GM12878 (cell line): ENCODE results near the gene SELENOP. TPM values are rescaled to one million over a fixed set of nuclear protein-coding genes. Genes with fewer than 3 reads are reported as not detected.
"Not testable (repeated sequence)": the region's sequence is repeated elsewhere in the genome, so short reads cannot be mapped to it uniquely, and the experiment has no call there.

ENCODE experiments used
- ATAC-seq: fragments of 200-7000 bp; cut with Tn5 transposase; 3 replicates; pipeline ENCODE4 v1.9.1; 2020; ENCODE audit warnings: mild to moderate bottlenecking, moderate library complexity
- BruUV-seq: library from RNA; stranded (reverse); fragments of 400-500 nt; replicated peaks from 2 replicates; lab custom pipeline; 2021; lab: Mats Ljungman, UMichigan
- CTCF ChIA-PET: fragments of 300-600 bp; sonication (Branson Sonifier 250); formaldehyde crosslinking; extraction: SDS; loops from one replicate; lab custom pipeline; 2021; ENCODE audit warnings: inconsistent platforms; lab: Yijun Ruan, JAX
- POLR2A ChIA-PET: fragments of 350-600 bp; formaldehyde crosslinking; extraction: SDS; loops from one replicate; lab custom pipeline; 2021; ENCODE audit warnings: inconsistent platforms; lab: Charles Lee
- RAD21 ChIA-PET: fragments of 300-600 bp; sonication (Branson Sonifier 250); formaldehyde crosslinking; loops from one replicate; lab custom pipeline; 2023; ENCODE audit warnings: antibody characterized with exemption; ENCODE audit not compliant: unreplicated experiment; lab: Charles Lee
- SMC1A ChIA-PET: fragments of 300-600 bp; sonication (Branson Sonifier 250); formaldehyde crosslinking; loops from one replicate; lab custom pipeline; 2023; ENCODE audit not compliant: unreplicated experiment, uncharacterized antibody; lab: Charles Lee
- DNase-seq: peaks from one replicate; pipeline ENCODE4 v3.0.0-alpha.2; 2011; ENCODE audit warnings: low read depth, low spot score
- FAIRE-seq: peaks from 3 replicates; lab custom pipeline; 2011; peaks lifted over from hg19 to GRCh38; lab: Jason Lieb, UNC
- H2AFZ ChIP-seq: 2 replicates; pipeline ENCODE4 v1.6.0; 2011; ENCODE audit warnings: low read depth, low read length, control low read depth; ENCODE audit not compliant: control insufficient read depth
- H3K27ac ChIP-seq: 2 replicates; pipeline ENCODE4 v1.5.1; 2011; ENCODE audit warnings: control low read depth; ENCODE audit not compliant: control insufficient read depth, insufficient read depth
- H3K27me3 ChIP-seq, 2 experiments: replicated peaks in 1 of 2; 2 replicates each; pipeline versions ENCODE4 v1.6.0 to v1.6.1; 2011; ENCODE audit warnings: low read length in 1 of 2; ENCODE audit not compliant: control insufficient read depth in 2 of 2, insufficient read depth in 2 of 2
- H3K36me3 ChIP-seq, 2 experiments: 2 replicates each; pipeline ENCODE4 v1.5.1; 2011; ENCODE audit warnings: low read length in 1 of 2; ENCODE audit not compliant: control insufficient read depth in 2 of 2, insufficient read depth in 2 of 2
- H3K4me1 ChIP-seq: 2 replicates; pipeline ENCODE4 v1.6.1; 2011; ENCODE audit warnings: mild to moderate bottlenecking, low read length, moderate library complexity, mixed read lengths; ENCODE audit not compliant: control insufficient read depth, insufficient read depth
- H3K4me2 ChIP-seq: 2 replicates; pipeline ENCODE4 v1.6.0; 2011; ENCODE audit warnings: control low read depth; ENCODE audit not compliant: control insufficient read depth, insufficient read depth
- H3K4me3 ChIP-seq: fragments of 200-600 bp; sonication (generic); 2 replicates; pipeline ENCODE4 v1.5.1; 2016
- H3K79me2 ChIP-seq: 2 replicates; pipeline ENCODE4 v1.6.0; 2011; ENCODE audit warnings: low read length; ENCODE audit not compliant: control insufficient read depth, insufficient read depth
- H3K9ac ChIP-seq: 2 replicates; pipeline ENCODE4 v1.8.0; 2011; ENCODE audit warnings: low read length, control low read depth, mixed read lengths; ENCODE audit not compliant: control insufficient read depth, insufficient read depth
- H3K9me3 ChIP-seq: replicated peaks from 3 replicates; pipeline ENCODE4 v1.5.1; 2011; ENCODE audit warnings: mild to moderate bottlenecking, low read length; ENCODE audit not compliant: control insufficient read depth, insufficient read depth
- H4K20me1 ChIP-seq: 2 replicates; pipeline ENCODE4 v1.6.0; 2011; ENCODE audit not compliant: control insufficient read depth, insufficient read depth
- WGBS: methylation state at CpG from one replicate; pipeline ENCODE4 v1.1.6; 2016; ENCODE audit warnings: low lambda C conversion rate; ENCODE audit not compliant: insufficient replicate concordance, insufficient coverage; ENCODE audit errors: missing lambda C conversion rate; 5-methylcytosine and 5-hydroxymethylcytosine counted together
- in situ Hi-C: fragments of 300-500 bp; cut with MboI; formaldehyde crosslinking; loops from 9 replicates; pipeline ENCODE4 v1.14.3; 2018; ENCODE audit warnings: mixed read lengths
- intact Hi-C: fragments of 100-400 bp; cut with micrococcal nuclease; formaldehyde crosslinking; loops from one replicate; pipeline ENCODE4 v1.14.2; 2022; ENCODE audit not compliant: unreplicated experiment
- polyA plus RNA-seq, 11 experiments: library from polyadenylated mRNA; depleted of rRNA in 4 of 11; unstranded in 6 of 11; stranded (reverse) in 5 of 11; fragments of >200 nt; fragmentation: Nextera tagmentation in 4 of 11; fragmentation: Illumina TruSeq in 1 of 11; extraction: Ambion mirVana in 4 of 11; extraction: Trizol in 1 of 11; gene quantifications; 1 replicate in 1 of 11; 2 replicates in 10 of 11; pipeline versions ENCODE4 v1.2.1 to v1.2.3, GENCODE V29; 2011 to 2016; ENCODE audit warnings: inconsistent platforms in 2 of 11, missing spikeins in 2 of 11, low read depth in 1 of 11
- total RNA-seq, 4 experiments: library from RNA; depleted of rRNA in 3 of 4; stranded (reverse); fragments of >200 nt in 3 of 4; fragmentation: Illumina TruSeq in 1 of 4; extraction: Trizol in 1 of 4; gene quantifications; 2 replicates each; pipeline versions ENCODE4 v1.2.1 to v1.2.3, GENCODE V29; 2013 to 2021
- TF ChIP-seq, protein P1 (sequence below), 3 experiments: IDR thresholded peaks in 2 of 3; conservative IDR thresholded peaks in 1 of 3; 2 replicates each; pipeline ENCODE4 v1.5.1; 2011; ENCODE audit warnings: low read depth in 3 of 3, low read length in 3 of 3, mild to moderate bottlenecking in 3 of 3, control low read depth in 2 of 3, moderate library complexity in 2 of 3, inconsistent platforms in 1 of 3, mixed read lengths in 1 of 3; ENCODE audit not compliant: control insufficient read depth in 2 of 3, insufficient read depth in 1 of 3; ENCODE audit errors: extremely low read depth in 1 of 3

The SELENOP gene
- total and polyA plus RNA-seq, 10 of the 15 experiments (the other 5 are each of a cell fraction or from before 2014, with no cell fraction given): 0.08 to 5.1 (median 0.88) TPM; not detected in 3

DNA sequence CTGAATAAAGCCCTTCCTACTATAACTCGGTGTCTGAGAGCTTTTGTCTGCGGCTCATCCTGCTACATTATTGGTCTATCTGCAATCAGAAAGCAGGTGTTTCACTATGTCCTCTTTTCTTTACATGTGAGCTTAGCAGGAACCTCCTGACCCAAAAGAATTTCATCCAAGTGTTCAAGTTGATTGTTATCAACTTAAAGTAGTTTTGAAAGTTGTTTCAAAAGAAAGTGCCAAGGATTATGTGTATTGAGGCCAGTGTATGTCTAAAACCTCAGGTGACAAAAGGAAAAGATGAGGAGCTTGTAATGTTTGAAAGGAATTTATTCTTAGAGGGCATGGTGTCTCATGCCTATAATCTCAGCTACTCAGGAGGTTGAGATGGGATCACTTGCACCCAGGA lies 8.1 kb upstream of the SELENOP start:
- TF ChIP-seq, protein P1, sequence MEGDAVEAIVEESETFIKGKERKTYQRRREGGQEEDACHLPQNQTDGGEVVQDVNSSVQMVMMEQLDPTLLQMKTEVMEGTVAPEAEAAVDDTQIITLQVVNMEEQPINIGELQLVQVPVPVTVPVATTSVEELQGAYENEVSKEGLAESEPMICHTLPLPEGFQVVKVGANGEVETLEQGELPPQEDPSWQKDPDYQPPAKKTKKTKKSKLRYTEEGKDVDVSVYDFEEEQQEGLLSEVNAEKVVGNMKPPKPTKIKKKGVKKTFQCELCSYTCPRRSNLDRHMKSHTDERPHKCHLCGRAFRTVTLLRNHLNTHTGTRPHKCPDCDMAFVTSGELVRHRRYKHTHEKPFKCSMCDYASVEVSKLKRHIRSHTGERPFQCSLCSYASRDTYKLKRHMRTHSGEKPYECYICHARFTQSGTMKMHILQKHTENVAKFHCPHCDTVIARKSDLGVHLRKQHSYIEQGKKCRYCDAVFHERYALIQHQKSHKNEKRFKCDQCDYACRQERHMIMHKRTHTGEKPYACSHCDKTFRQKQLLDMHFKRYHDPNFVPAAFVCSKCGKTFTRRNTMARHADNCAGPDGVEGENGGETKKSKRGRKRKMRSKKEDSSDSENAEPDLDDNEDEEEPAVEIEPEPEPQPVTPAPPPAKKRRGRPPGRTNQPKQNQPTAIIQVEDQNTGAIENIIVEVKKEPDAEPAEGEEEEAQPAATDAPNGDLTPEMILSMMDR (IDR thresholded peaks at IDR 0.05 in 2 of 3, conservative IDR thresholded peaks at IDR 0.05 in 1 of 3; ENCODE audit: control insufficient read depth in 2 of 3, extremely low read depth in 1 of 3, insufficient read depth in 1 of 3, low read depth in 3 of 3, low read length in 3 of 3): no peak
- Histone ChIP-seq H4K20me1 (no peaks in the 10 kb centered on the region), H3K27ac (no peak overlapping the region), H3K36me3 (no peaks in the 10 kb centered on the region), H3K9ac (no peak overlapping the region), H3K4me1 (no peaks in the 10 kb centered on the region), H3K79me2 (no peaks in the 10 kb centered on the region), H3K4me2 (no peak overlapping the region), H2AFZ (no peak overlapping the region), H3K27me3 (no peaks in the 10 kb centered on the region), H3K9me3 (no peaks in the 10 kb centered on the region), H3K4me3 (no peak overlapping the region)
- RAD21 ChIA-PET: interaction anchor here (0.9 to 1.6 kb wide), 4 partner anchors 9 to 87 kb away, joined by 3 to 5 read pairs (median 3); no protein-coding TSS in a partner anchor
- DNase-seq (no peak), FAIRE-seq (no peak), ATAC-seq (no peak)
- CTCF ChIA-PET: interaction anchor here (1.0 to 1.5 kb wide), 5 partner anchors 9 to 70 kb away, joined by 3 to 8 read pairs (median 4); no protein-coding TSS in a partner anchor
- in situ Hi-C loops: no loop called here
- WGBS: 95% methylated on average over 2 of the region's 2 CpGs
- SMC1A ChIA-PET: interaction anchor here (0.8 to 3.9 kb wide), 9 partner anchors 10 to 70 kb away, joined by 3 to 19 read pairs (median 3); no protein-coding TSS in a partner anchor
- POLR2A ChIA-PET: interaction anchor here (0.8 kb wide), 1 partner anchor 9 kb away, joined by 3 read pairs; no protein-coding TSS in a partner anchor
- intact Hi-C loops: no loop called here
- no TSS peak for BruUV-seq

DNA sequence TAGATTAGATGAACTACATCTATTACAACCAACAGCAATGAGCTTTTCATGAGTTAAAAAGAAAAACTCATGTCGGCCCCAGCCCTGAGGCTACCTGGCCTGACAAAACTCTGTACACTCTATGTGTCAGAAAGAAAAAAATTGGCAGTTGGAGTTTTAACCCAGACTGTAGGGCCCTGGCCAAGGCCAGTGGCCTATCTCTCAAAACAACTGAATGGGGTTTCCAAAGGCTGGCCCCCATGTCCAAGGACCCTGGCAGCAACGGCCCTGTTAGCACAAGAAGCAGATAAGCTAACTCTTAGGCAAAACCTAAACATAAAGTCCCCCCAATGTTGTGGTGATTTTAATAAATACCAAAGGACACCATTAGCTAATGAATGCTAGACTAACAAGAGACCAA lies 4.9 kb upstream of the SELENOP start:
- ChIA-PET SMC1A (interaction anchor here (0.8 to 2.0 kb wide), 6 partner anchors 11 to 64 kb away, joined by 3 to 14 read pairs (median 3); no protein-coding TSS in a partner anchor), CTCF (interaction anchor here (0.8 kb wide), 1 partner anchor 92 kb away, joined by 3 read pairs; no protein-coding TSS in a partner anchor)
- H4K20me1 ChIP-seq, RAD21 ChIA-PET, H3K36me3 ChIP-seq, BruUV-seq, in situ Hi-C loops, H3K9me3 ChIP-seq, H3K4me1 ChIP-seq, H3K4me2 ChIP-seq, H3K9ac ChIP-seq, POLR2A ChIA-PET, H3K27me3 ChIP-seq, H3K4me3 ChIP-seq, H2AFZ ChIP-seq, FAIRE-seq, intact Hi-C loops, H3K27ac ChIP-seq, H3K79me2 ChIP-seq, DNase-seq, ATAC-seq: not testable (repeated sequence)
- WGBS: 100% methylated on average over 2 of the region's 2 CpGs
